ENCODE data around the gene KRT35. TPM values are rescaled to one million over a fixed set of nuclear protein-coding genes. Genes with fewer than 3 reads are reported as not detected.

KRT35 gene
- total RNA-seq, 1 experiment from 2014 or later: not detected

DNA sequence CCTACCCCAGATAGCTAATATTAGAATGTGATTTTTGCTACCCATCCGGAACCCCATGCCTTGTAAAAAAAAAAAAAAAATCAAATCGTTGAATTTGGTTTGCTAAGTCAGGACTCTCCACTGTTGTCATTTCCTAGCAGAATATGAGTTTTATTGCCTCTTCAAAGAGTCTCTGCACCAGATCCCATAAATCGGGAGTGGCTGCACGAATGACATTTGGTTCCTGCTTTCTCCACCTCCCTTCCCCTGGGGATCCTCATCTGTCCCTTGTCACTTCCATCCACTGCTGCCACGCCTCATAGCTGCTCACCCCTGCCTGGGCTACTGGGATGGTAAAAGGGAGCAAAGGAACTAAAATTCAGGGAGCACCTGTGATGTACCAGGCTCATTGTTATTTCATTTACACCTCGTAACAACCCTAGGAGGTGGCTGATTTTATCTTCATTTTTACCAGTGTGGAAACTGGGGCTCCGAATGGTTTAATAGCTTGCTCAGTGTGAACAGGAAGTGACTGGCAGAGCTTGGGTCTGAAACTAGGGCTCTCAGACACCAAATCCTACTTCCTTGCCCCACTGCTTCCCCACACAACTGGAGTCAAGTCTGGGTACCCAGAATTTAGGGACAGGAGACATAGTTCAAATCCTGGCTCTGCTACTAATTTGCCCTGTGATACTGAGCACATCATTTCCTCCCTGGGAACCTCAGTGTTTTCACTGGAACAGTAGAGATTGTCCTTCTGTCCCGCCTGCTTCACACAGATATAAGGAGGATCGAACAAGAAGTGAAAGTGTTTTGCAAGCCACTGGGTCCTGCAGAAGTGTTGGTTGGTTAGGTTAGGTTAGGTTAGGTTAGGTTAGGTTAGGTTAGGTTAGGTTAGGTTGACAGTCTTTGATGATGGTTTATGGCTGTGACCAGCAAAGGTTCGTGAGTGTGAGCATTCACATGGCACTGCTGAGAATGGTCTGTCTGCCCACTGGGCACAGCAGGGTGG, 9.3 kb upstream of the KRT35 start:
- no peak for DNase-seq (ENCODE audit: low spot score)

- no peak for DNase-seq (ENCODE audit: low spot score)
Observed at GRCh38 chr17:41489531-41489930, 8.6 kb upstream of the KRT35 start, which contains the start of gene KRT36. Gene KRT36, minus strand, starts transcription at chr17:41489910. Its CDS starts 46 bp downstream, at chr17:41489864.

DNA sequence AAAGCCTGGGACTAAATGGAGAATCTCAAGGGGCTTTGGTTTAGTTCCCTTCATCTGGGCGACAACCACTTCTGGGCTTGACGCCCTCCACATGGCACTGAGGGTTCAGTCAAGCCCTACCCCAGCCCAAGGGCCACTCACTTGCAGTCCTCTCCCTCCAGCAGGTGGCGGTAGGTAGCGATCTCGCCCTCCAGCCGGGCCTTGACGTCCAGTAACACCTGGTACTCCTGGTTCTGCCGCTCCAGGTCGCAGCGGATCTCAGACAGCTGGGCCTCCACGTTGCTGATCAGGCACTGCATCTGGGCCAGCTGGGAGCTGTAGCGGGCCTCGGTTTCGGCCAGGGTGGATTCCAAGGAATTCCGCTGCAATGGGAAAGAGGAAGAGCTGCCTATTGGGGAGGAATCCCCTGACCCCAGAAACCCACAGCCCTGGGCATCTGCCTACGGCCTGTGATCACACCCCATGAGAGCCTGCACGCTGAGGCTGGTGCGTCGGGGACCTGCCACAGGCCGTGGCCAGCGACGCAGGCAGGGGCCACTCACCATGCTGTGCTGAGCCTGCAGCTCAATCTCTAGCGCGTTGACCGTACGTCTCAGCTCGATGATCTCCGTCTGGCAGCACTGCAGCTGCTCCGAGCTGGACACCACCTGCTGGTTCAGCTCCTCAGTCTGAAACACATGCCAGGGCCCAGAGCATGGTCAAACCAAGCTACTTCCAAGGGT, 6.0 kb upstream of the KRT35 start:
- peak; percentile 44 for DNase-seq (ENCODE audit: low spot score)

- DNase-seq (ENCODE audit: low spot score): no peak
Observed at GRCh38 chr17:41486316-41486715, 5.4 kb upstream of the KRT35 start.

GRCh38 chr17:41484920-41485904, 4.3 kb upstream of the KRT35 start:
- DNase-seq (ENCODE audit: low spot score): no peak

GRCh38 chr17:41483991-41484826, 3.3 kb upstream of the KRT35 start:
- DNase-seq (ENCODE audit: low spot score): no peak

DNA sequence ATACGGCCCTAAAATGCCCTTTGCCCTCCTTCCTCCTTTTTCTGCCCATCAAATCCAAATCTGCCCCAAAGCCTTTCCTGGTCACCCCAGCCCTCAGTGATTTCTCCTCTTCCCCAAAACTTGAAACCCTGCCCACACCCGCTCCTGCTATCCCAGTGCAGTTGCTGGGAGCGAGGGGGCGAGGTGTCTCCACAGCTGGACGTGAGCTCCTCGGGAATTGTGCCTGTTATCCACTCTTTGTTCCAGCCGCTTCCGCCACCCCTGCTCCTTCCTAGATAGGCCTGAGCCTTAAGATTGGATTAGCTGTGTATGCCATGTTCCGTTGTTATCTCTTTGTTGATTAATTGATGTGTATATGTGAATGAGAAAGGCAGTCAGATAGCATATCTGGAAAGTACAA, 2.6 kb upstream of the KRT35 start:
- no peak for DNase-seq (ENCODE audit: low spot score)

GRCh38 chr17:41480581-41480980, 370 bp downstream of the KRT35 start:
- no peak for DNase-seq (ENCODE audit: low spot score)

GRCh38 chr17:41480136-41480535, 815 bp downstream of the KRT35 start:
- DNase-seq (ENCODE audit: low spot score): no peak

DNA sequence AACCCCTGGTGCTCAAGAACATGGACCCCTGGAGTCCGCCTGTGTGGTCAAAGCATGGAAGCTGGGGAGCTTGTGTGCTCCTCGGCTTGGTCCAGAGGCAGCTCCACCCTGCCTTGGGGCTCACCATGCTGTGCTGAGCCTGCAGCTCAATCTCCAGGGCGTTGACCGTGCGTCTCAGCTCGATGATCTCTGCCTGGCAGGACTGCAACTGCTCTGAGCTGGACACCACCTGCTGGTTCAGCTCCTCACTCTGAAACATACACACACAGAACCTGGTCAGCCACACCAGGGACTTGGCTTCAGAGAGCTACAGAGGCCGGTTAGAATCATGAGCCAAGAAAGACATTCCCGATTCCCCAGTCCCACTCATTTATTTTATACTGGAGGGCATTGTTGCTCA, 2.7 kb downstream of the KRT35 start:
- DNase-seq (ENCODE audit: low spot score): no peak

- no peak for DNase-seq (ENCODE audit: low spot score)
Observed at GRCh38 chr17:41476866-41477815, 3.8 kb downstream of the KRT35 start.

GRCh38 chr17:41475421-41475820, 5.5 kb downstream of the KRT35 start:
- DNase-seq (ENCODE audit: low spot score): no peak

DNA sequence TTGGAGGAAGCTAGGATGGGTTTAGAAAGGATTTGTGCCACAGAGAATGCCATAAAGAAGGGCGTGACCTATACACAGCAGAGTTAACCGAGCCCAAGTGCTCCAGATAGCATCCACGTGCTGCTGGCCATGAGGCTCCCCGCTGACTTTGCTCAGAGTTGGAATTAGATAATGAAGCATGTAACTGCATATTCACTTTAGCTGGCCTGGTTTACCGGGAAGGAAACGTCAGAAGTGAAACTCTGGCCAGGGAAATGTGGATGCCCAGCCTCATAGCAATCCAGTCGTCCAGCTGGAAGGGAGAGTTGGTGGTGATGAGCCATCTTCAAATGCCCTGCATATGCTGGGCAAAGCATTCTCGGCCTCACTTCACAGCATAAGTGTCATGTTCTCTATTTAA, 6.1 kb downstream of the KRT35 start:
- no peak for DNase-seq (ENCODE audit: low spot score)

DNA sequence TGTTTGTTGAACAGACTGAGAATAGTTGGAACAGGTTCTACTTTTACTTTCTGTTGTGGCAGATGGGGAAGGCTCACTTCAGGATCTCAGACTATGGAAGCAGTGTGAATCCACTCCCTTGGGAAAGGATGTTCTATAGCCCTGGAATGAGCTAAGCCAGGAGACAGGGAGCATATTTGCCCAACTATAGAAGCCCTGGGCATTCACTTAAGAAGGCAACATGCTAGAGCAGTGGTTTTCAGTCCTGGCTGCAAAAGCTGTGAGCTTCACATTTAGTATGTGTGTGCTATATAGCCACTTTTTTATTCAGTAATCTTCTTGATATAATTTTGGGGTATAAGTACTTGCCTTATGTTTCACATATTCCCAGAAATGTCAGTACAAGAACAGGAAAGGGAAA, 12.6 kb downstream of the KRT35 start:
- DNase-seq (ENCODE audit: low spot score): no peak

- no peak for DNase-seq (ENCODE audit: low spot score)
Observed at GRCh38 chr17:41467561-41467960, 13.4 kb downstream of the KRT35 start.

DNA sequence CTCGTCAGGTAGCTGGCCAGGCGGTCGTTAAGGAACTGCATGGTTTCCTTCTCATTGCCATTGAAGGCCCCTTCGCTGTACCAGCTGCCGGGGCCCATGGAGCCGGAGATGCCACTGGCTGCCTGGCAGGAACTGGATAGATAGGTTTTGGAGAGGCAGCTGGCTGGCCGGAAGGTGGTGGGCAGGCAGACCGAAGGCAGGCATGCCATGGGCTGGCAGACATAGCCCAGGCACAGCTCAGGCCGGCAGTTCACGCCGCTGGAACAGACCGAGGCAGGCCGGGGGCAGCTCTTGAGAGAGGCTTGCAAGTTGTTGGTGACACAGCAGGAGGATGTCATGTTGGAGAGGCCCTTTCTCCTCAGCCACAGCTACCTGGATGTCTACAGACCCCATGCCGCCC, 14.0 kb downstream of the KRT35 start, which contains the start of gene KRT32:
Gene KRT32 (minus strand): TSS at position 399 of the 400 bp plus-strand sequence. CDS start 61 bp downstream, at position 338.
- no peak for DNase-seq (ENCODE audit: low spot score)

GRCh38 chr17:41464682-41465081, 16.3 kb downstream of the KRT35 start:
- DNase-seq (ENCODE audit: low spot score): no peak

DNA sequence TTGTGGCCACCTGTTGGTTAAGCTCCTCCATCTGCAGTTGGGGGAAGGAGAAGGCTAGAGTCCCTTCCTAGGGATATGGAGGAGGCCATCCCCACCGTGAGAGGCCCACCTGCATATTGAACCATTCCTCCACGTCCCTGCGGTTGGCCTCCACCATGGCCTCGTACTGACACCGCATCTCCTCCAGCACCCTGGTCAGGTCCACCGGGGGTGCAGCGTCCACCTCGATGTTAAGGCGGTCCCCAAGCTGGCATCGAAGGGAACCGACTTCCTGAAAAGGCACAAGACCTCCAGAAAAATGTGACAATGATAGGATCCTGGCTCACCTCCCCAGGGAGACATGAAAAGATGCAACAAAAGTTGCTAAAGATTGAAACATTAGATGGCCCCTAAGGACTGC, 16.8 kb downstream of the KRT35 start:
- no peak for DNase-seq (ENCODE audit: low spot score)

GRCh38 chr17:41463746-41464145, 17.2 kb downstream of the KRT35 start:
- DNase-seq (ENCODE audit: low spot score): no peak

All from HT-29 (cell line).